Cardiac septum (tissue), 1 donor: ENCODE measurements around the gene DUSP15. TPM values are rescaled to one million over a fixed set of nuclear protein-coding genes. Genes with fewer than 3 reads are reported as not detected.

ENCODE experiments used
- DNase-seq: peaks from one replicate; pipeline ENCODE4 v3.0.0-alpha.2; 2020; ENCODE audit warnings: low spot score
- intact Hi-C: fragments of 100-400 bp; cut with DNase I; formaldehyde crosslinking; loops from one replicate; pipeline ENCODE4 v1.14.0; 2022
- total RNA-seq: library from RNA; stranded (reverse); fragmentation: NEBNext Ultra II Directional; extraction: Animal tissue kit (Norgen Biotek cat#: 25700); gene quantifications from one replicate; pipeline ENCODE4 v1.2.1, GENCODE V29; 2021
- donor health status: DM: no; HTN: no; CAD: no.

Gene DUSP15
- total RNA-seq, 1 donor from 2014 or later = 3.4 TPM

- intact Hi-C loops = no loop called here
- DNase-seq = no peak
Measured at GRCh38 chr20:31811796-31812728, 58.3 kb downstream of the DUSP15 start.

- DNase-seq = no peak
- intact Hi-C loops = no loop called here
Measured at GRCh38 chr20:31811198-31811597, 59.1 kb downstream of the DUSP15 start.

Other genes with a start within 250 kb of the DUSP15 start
- 11.3 TPM for gene COX4I2, start 232.6 kb downstream of the DUSP15 start, total RNA-seq
- gene BCL2L1, start 147.7 kb downstream of the DUSP15 start, total RNA-seq = 42.5 TPM
- 0.78 TPM for gene TPX2, start 131.2 kb downstream of the DUSP15 start, total RNA-seq
- 0.11 TPM for gene MYLK2, start 51.2 kb downstream of the DUSP15 start, total RNA-seq
- gene FOXS1, start 24.9 kb downstream of the DUSP15 start, total RNA-seq = 6.1 TPM
- not detected for gene TTLL9, start 107 bp upstream of the DUSP15 start, total RNA-seq
- gene PDRG1, start 81.5 kb upstream of the DUSP15 start, total RNA-seq = 7.9 TPM
- not detected for gene XKR7, start 97.6 kb upstream of the DUSP15 start, total RNA-seq
- gene CCM2L, start 139.9 kb upstream of the DUSP15 start, total RNA-seq = 7.0 TPM
- gene HCK, start 181.7 kb upstream of the DUSP15 start, total RNA-seq = 5.5 TPM
- gene TM9SF4, start 239.2 kb upstream of the DUSP15 start, total RNA-seq = 31.6 TPM